Muscle of leg (tissue), 11 donors: ENCODE results near the gene THSD1. TPM values are rescaled to one million over a fixed set of nuclear protein-coding genes. Genes with fewer than 3 reads are reported as not detected.
"Not testable (repeated sequence)": the region's sequence is repeated elsewhere in the genome, so short reads cannot be mapped to it uniquely, and the experiment has no call there.

Source experiments
- DNase-seq: peaks from one replicate; pipeline ENCODE4 v3.0.0; 2013
- H3K27ac ChIP-seq: one replicate; pipeline ENCODE4 v1.5.1; 2013; ENCODE audit warnings: mild to moderate bottlenecking, low read length, control low read depth
- H3K27me3 ChIP-seq: one replicate; pipeline ENCODE4 v1.6.1; 2013; ENCODE audit warnings: low read length; ENCODE audit not compliant: control insufficient read depth, insufficient read depth
- H3K36me3 ChIP-seq: one replicate; pipeline ENCODE4 v1.6.1; 2013; ENCODE audit warnings: low read length; ENCODE audit not compliant: control insufficient read depth, insufficient read depth
- H3K4me1 ChIP-seq: one replicate; pipeline ENCODE4 v1.6.1; 2013; ENCODE audit warnings: low read length; ENCODE audit not compliant: control insufficient read depth, insufficient read depth
- H3K4me3 ChIP-seq: one replicate; pipeline ENCODE4 v1.5.1; 2013; ENCODE audit warnings: low read length, control low read depth
- H3K9me3 ChIP-seq: replicated peaks from 2 replicates; pipeline ENCODE4 v1.6.1; 2013; ENCODE audit warnings: low read depth, low read length; ENCODE audit not compliant: control insufficient read depth
- WGBS: methylation state at CpG from one replicate; pipeline ENCODE4 v1.1.5; 2013; ENCODE audit warnings: missing lambda C conversion rate; ENCODE audit not compliant: insufficient coverage; 5-methylcytosine and 5-hydroxymethylcytosine counted together
- polyA plus RNA-seq, 8 donors: library from polyadenylated mRNA; unstranded; fragments of 120-200 nt; gene quantifications; one replicate each; pipeline versions ENCODE4 v1.2.1 to v1.2.3, GENCODE V29; 2013; ENCODE audit warnings: inconsistent platforms in 1 of 8, low replicate concordance in 1 of 8; ENCODE audit not compliant: insufficient read length in 8 of 8, insufficient read depth in 1 of 8
- total RNA-seq: library from RNA; stranded (reverse); fragments of 120-200 nt; gene quantifications from one replicate; pipeline ENCODE4 v1.2.4, GENCODE V29; 2013

THSD1 gene
- total and polyA plus RNA-seq, 9 donors: 18.3 to 21.9 (median 19.6) TPM

- peaks cover 4% of the 10 kb centered on the region for H3K4me1 ChIP-seq
- H3K36me3 ChIP-seq: no peaks in the 10 kb centered on the region
- peak; percentile 68 for DNase-seq
- WGBS: 63% methylated on average over 6 of the region's 10 CpGs
- H3K27ac ChIP-seq: peak overlapping the region; percentile 37
- H3K27me3 ChIP-seq: no peaks in the 10 kb centered on the region
- H3K4me3 ChIP-seq: no peak overlapping the region
- H3K9me3 ChIP-seq: no peaks in the 10 kb centered on the region
Observed at GRCh38 chr13:52344108-52344507, 61.9 kb downstream of the THSD1 start.

GRCh38 chr13:52342203-52342602, 63.8 kb downstream of the THSD1 start:
- not testable (repeated sequence) for H3K4me3 ChIP-seq, H3K9me3 ChIP-seq, H3K27ac ChIP-seq, DNase-seq, H3K36me3 ChIP-seq, H3K4me1 ChIP-seq, H3K27me3 ChIP-seq
- no CpG with 5 or more reads among the region's 3 CpGs for WGBS

GRCh38 chr13:52337828-52338455, 68.0 kb downstream of the THSD1 start:
- not testable (repeated sequence) for H3K9me3 ChIP-seq, H3K27me3 ChIP-seq, DNase-seq, H3K27ac ChIP-seq, H3K4me3 ChIP-seq, H3K4me1 ChIP-seq, H3K36me3 ChIP-seq
- WGBS: no CpG with 5 or more reads among the region's 7 CpGs

- H3K4me3 ChIP-seq, H3K27ac ChIP-seq, H3K9me3 ChIP-seq, H3K27me3 ChIP-seq, H3K36me3 ChIP-seq, DNase-seq, H3K4me1 ChIP-seq: not testable (repeated sequence)
- no CpG with 5 or more reads among the region's 22 CpGs for WGBS
Observed at GRCh38 chr13:52334107-52334506, 71.9 kb downstream of the THSD1 start.

- not testable (repeated sequence) for H3K27ac ChIP-seq, DNase-seq, H3K4me3 ChIP-seq, H3K27me3 ChIP-seq, H3K9me3 ChIP-seq, H3K4me1 ChIP-seq, H3K36me3 ChIP-seq
- no CpG with 5 or more reads among the region's 6 CpGs for WGBS
Observed at GRCh38 chr13:52331844-52332243, 74.1 kb downstream of the THSD1 start.

Other genes starting within 250 kb of the THSD1 start
- gene NEK3, start 246.6 kb downstream of the THSD1 start, total RNA-seq: 17.0 TPM
- 10 to 100 TPM in 6 of 8 donors, 1 to 10 TPM in 2; 8.4 to 22.4 (median 19.2) TPM for gene NEK3, start 246.6 kb downstream of the THSD1 start, polyA plus RNA-seq
- 35.9 TPM for gene VPS36, start 44.5 kb upstream of the THSD1 start, total RNA-seq
- 10 to 100 TPM; 35.4 to 54.0 (median 40.9) TPM for gene VPS36, start 44.5 kb upstream of the THSD1 start, polyA plus RNA-seq
- gene CKAP2, start 49.3 kb upstream of the THSD1 start, total RNA-seq: 20.3 TPM
- gene CKAP2, start 49.3 kb upstream of the THSD1 start, polyA plus RNA-seq: 10 to 100 TPM; 21.4 to 42.4 (median 37.4) TPM
- gene HNRNPA1L2, start 236.3 kb upstream of the THSD1 start, total RNA-seq: 4.3 TPM
- 10 to 100 TPM in 4 of 8 donors, 1 to 10 TPM in 4; 9.1 to 13.0 (median 10.3) TPM for gene HNRNPA1L2, start 236.3 kb upstream of the THSD1 start, polyA plus RNA-seq
- 33.6 TPM for gene SUGT1, start 246.7 kb upstream of the THSD1 start, total RNA-seq
- 10 to 100 TPM; 34.1 to 42.7 (median 36.3) TPM for gene SUGT1, start 246.7 kb upstream of the THSD1 start, polyA plus RNA-seq